HFFc6 (cell line): ENCODE measurements around the gene DPYSL4. TPM values are rescaled to one million over a fixed set of nuclear protein-coding genes. Genes with fewer than 3 reads are reported as not detected.

ENCODE experiments used
- DNase-seq: peaks from one replicate; pipeline ENCODE4 v3.0.0-alpha.2; 2018
- H3K27ac Mint-ChIP-seq: 2 replicates; pipeline ENCODE4 v1.8.0; 2020; ENCODE audit warnings: mild to moderate bottlenecking, mixed read lengths
- H3K27me3 Mint-ChIP-seq: 2 replicates; pipeline ENCODE4 v1.8.0; 2021; ENCODE audit warnings: mild to moderate bottlenecking, moderate library complexity, mixed read lengths; ENCODE audit not compliant: insufficient read depth
- H3K36me3 Mint-ChIP-seq: 2 replicates; pipeline ENCODE4 v1.8.0; 2021; ENCODE audit warnings: low read depth, mixed read lengths
- H3K4me1 Mint-ChIP-seq: 2 replicates; pipeline ENCODE4 v1.8.0; 2020; ENCODE audit warnings: low read depth, mixed read lengths
- H3K4me3 Mint-ChIP-seq: 2 replicates; pipeline ENCODE4 v1.8.0; 2020; ENCODE audit warnings: mild to moderate bottlenecking, moderate library complexity, mixed read lengths
- H3K9me3 Mint-ChIP-seq: 2 replicates; pipeline ENCODE4 v1.8.0; 2020; ENCODE audit warnings: mild to moderate bottlenecking, mixed read lengths
- CTCF ChIP-seq: fragments of 200-600 bp; sonication (generic); IDR thresholded peaks from 2 replicates; pipeline ENCODE4 v1.5.0; 2021; ENCODE audit warnings: antibody characterized with exemption, mild to moderate bottlenecking
- total RNA-seq, 6 experiments: library from RNA; stranded (reverse); fragmentation: NEBNext Ultra II Directional; extraction: Animal tissue kit (Norgen Biotek cat#: 25700); gene quantifications; 2 replicates in 1 of 6; 3 replicates in 5 of 6; pipeline ENCODE4 v1.2.3, GENCODE V29; 2021

The DPYSL4 gene
- total RNA-seq, 6 experiments from 2014 or later: 0.13 to 2.4 (median 0.34) TPM

- no peak for DNase-seq
- Mint-ChIP-seq H3K27ac (no peak overlapping the region), H3K9me3 (no peaks in the 10 kb centered on the region), H3K4me1 (no peaks in the 10 kb centered on the region), H3K36me3 (no peaks in the 10 kb centered on the region), H3K27me3 (peaks cover 9% of the 10 kb centered on the region), H3K4me3 (no peak overlapping the region)
- no peak for TF ChIP-seq CTCF
Observed at GRCh38 chr10:132148261-132149251, 38.2 kb upstream of the DPYSL4 start.

- no peak for TF ChIP-seq CTCF
- no peaks in the 10 kb centered on the region for H3K4me1 Mint-ChIP-seq
- no peak overlapping the region for H3K4me3 Mint-ChIP-seq
- H3K27me3 Mint-ChIP-seq: peaks cover 7% of the 10 kb centered on the region; the same call in 1 of the 2 replicates
- no peak for DNase-seq
- H3K36me3 Mint-ChIP-seq: no peaks in the 10 kb centered on the region
- H3K9me3 Mint-ChIP-seq: no peaks in the 10 kb centered on the region
- H3K27ac Mint-ChIP-seq: no peak overlapping the region
Observed at GRCh38 chr10:132149271-132149670, 37.5 kb upstream of the DPYSL4 start.

GRCh38 chr10:132149917-132150316, 36.8 kb upstream of the DPYSL4 start:
- Mint-ChIP-seq H3K27ac (no peak overlapping the region), H3K27me3 (peaks cover 7% of the 10 kb centered on the region; the same call in 1 of the 2 replicates), H3K9me3 (no peaks in the 10 kb centered on the region), H3K4me3 (no peak overlapping the region), H3K4me1 (no peaks in the 10 kb centered on the region), H3K36me3 (no peaks in the 10 kb centered on the region)
- TF ChIP-seq CTCF: no peak
- DNase-seq: no peak

- H3K4me1 Mint-ChIP-seq: no peaks in the 10 kb centered on the region
- no peak for TF ChIP-seq CTCF
- H3K4me3 Mint-ChIP-seq: no peak overlapping the region
- no peaks in the 10 kb centered on the region for H3K36me3 Mint-ChIP-seq
- H3K9me3 Mint-ChIP-seq: no peaks in the 10 kb centered on the region
- no peak overlapping the region for H3K27ac Mint-ChIP-seq
- no peak for DNase-seq
- peaks cover under 1% of the 10 kb centered on the region; the same call in 1 of the 2 replicates for H3K27me3 Mint-ChIP-seq
Observed at GRCh38 chr10:132150777-132151176, 36.0 kb upstream of the DPYSL4 start.

- no peak overlapping the region for H3K4me3 Mint-ChIP-seq
- no peak for TF ChIP-seq CTCF
- no peak overlapping the region for H3K27ac Mint-ChIP-seq
- no peaks in the 10 kb centered on the region for H3K9me3 Mint-ChIP-seq
- H3K36me3 Mint-ChIP-seq: no peaks in the 10 kb centered on the region
- DNase-seq: no peak
- H3K4me1 Mint-ChIP-seq: no peaks in the 10 kb centered on the region
- no peaks in the 10 kb centered on the region; the same call in 1 of the 2 replicates for H3K27me3 Mint-ChIP-seq
Observed at GRCh38 chr10:132151286-132151950, 35.3 kb upstream of the DPYSL4 start.
